Heart right ventricle (tissue), 16 donors: ENCODE data around the gene FOXJ3. TPM values are rescaled to one million over a fixed set of nuclear protein-coding genes. Genes with fewer than 3 reads are reported as not detected.

Source experiments
- ATAC-seq, 8 donors: fragments of 200-7000 bp; cut with Tn5 transposase; one replicate each; pipeline ENCODE4 v1.9.1; 2020; ENCODE audit warnings: mild to moderate bottlenecking in 8 of 8, moderate library complexity in 8 of 8, moderate number of reproducible peaks in 1 of 8
- DNase-seq, 2 donors: peaks; one replicate each; pipeline ENCODE4 v3.0.0-alpha.2; 2020
- H3K27ac ChIP-seq, 10 donors: fragments of 200-600 bp; sonication (generic) in 2 of 10; one replicate each; pipeline versions ENCODE4 v1.5.0 to v1.8.0; 2020 to 2022; ENCODE audit warnings: mild to moderate bottlenecking in 3 of 10
- H3K27me3 ChIP-seq, 7 donors: fragments of 200-600 bp; one replicate each; pipeline ENCODE4 v1.8.0; 2021 to 2022; ENCODE audit warnings: mild to moderate bottlenecking in 2 of 7
- H3K36me3 ChIP-seq, 9 donors: fragments of 200-600 bp; sonication (generic) in 1 of 9; one replicate each; pipeline versions ENCODE4 v1.5.0 to v1.8.0; 2020 to 2022; ENCODE audit warnings: mild to moderate bottlenecking in 2 of 9
- H3K4me1 ChIP-seq, 9 donors: fragments of 200-600 bp; sonication (generic) in 1 of 9; one replicate each; pipeline versions ENCODE4 v1.5.0 to v1.8.0; 2020 to 2022; ENCODE audit warnings: mild to moderate bottlenecking in 4 of 9
- H3K4me3 ChIP-seq, 10 donors: fragments of 200-600 bp; sonication (generic) in 2 of 10; one replicate each; pipeline versions ENCODE4 v1.5.0 to v1.8.0; 2020 to 2022; ENCODE audit warnings: mild to moderate bottlenecking in 7 of 10, moderate library complexity in 2 of 10
- H3K9me3 ChIP-seq, 11 donors: fragments of 200-600 bp in 10 of 11; sonication (generic) in 2 of 11; one replicate each; pipeline versions ENCODE4 v1.5.0 to v1.8.0; 2013 to 2022; ENCODE audit warnings: mild to moderate bottlenecking in 2 of 11, control low read depth in 1 of 11, moderate library complexity in 1 of 11
- CTCF ChIP-seq, 9 donors: fragments of 200-600 bp; sonication (generic) in 2 of 9; IDR thresholded peaks; one replicate each; pipeline versions ENCODE4 v1.5.0 to v1.8.0; 2021 to 2022; ENCODE audit warnings: antibody characterized with exemption in 9 of 9, mild to moderate bottlenecking in 5 of 9, moderate library complexity in 1 of 9
- WGBS, 2 donors: extraction: QIAGEN DNeasy Blood & Tissue Kit; methylation state at CpG; one replicate each; pipeline ENCODE4 v1.1.7; 2013; ENCODE audit warnings: inconsistent platforms in 1 of 2; 5-methylcytosine and 5-hydroxymethylcytosine counted together
- intact Hi-C, 10 donors: fragments of 100-400 bp; cut with DNase I; formaldehyde crosslinking; loops; one replicate each; pipeline versions ENCODE4 v1.11.1 to v1.14.2; 2022
- polyA plus RNA-seq, 2 donors: library from polyadenylated mRNA; stranded (reverse); fragments of 200-250 nt; gene quantifications; one replicate each; pipeline ENCODE4 v1.2.3, GENCODE V29; 2013
- total RNA-seq, 10 donors: library from RNA; stranded (reverse); fragmentation: NEBNext Ultra II Directional in 3 of 10; extraction: Animal tissue kit (Norgen Biotek cat#: 25700) in 3 of 10; gene quantifications; one replicate each; pipeline versions ENCODE4 v1.2.1 to v1.2.4, GENCODE V29; 2021 to 2023
- donor health status: Arrhythmogenic right ventricular cardiomyopathy.
- donor health status: ischemic (EF 13 %, LVEDD 7.1; RV severe dilation, severe dysfunction).
- donor health status: healthy with polysubstance abuse.
- donor health status: DM: no; HTN: yes; CAD: no.
- donor health status: DM: no; HTN: no; CAD: no.
- donor health status: ischemic (EF 25% LVEDD 6.9; RV normal size, moderate dysfunction).
- donor health status: ischemic (EF 25% LVEDD 5.7; RV mildly dilated, moderate dysfunction).
- donor health status: healthy.
- donor health status: DM: yes; HTN: yes; CAD: no.
- donor health status: Ischemic cardiomyopathy.
- donor health status: ischemic (EF 35%, LVEDD 5.7; RV mildly dilated, moderate dysfunction).
- donor health status: nonischemic (EF 11% LVEDD 7.7; RV severe dilation, severe dysfunction).
- donor health status: DM: yes; HTN: yes; CAD: no.
- donor health status: PGD.
- donor health status: ischemic (EF 29% LVEDD 5.4; RV normal size, mild dysfunction).
- donor health status: nonischemic (EF 23%, LVEDD 6.1; RV moderate dilation, normal function).

The FOXJ3 gene
- total and polyA plus RNA-seq, 12 donors, result 9.6 to 50.0 (median 40.7) TPM

DNA sequence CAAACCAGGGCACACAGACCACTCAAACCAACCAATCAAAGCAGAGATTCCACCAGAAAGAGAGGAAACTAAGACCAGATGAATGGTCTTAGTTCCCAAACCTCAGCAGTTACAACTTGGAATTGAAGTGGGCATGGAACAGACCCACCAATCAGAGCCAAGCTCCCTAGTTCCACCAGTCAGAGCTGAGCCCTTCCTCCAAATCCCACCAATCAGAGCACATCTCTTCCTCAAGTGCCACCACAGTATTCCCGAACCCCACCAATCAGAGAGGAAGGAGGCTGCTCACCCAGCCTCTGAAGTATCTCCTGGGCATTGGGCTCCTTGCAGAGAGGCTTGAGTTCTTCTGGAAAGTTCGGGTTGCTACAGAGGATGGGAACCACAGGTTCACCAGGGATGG, 171.9 kb downstream of the FOXJ3 start:
- no peak for ATAC-seq
- no peaks in the 10 kb centered on the region for H3K27me3 ChIP-seq
- intact Hi-C loops, result no loop called here
- TF ChIP-seq CTCF (IDR thresholded peaks at IDR 0.05), result no peak
- no peak overlapping the region for H3K27ac ChIP-seq
- DNase-seq, result no peak
- H3K4me1 ChIP-seq, result peaks cover 6 to 26% (median 18%) of the 10 kb centered on the region in 9 donors
- WGBS, 2 donors, result 88 to 91% methylated on average over 2 of the region's 2 CpGs
- peaks cover 0 to 18% (median 7%) of the 10 kb centered on the region in 11 donors for H3K9me3 ChIP-seq
- no peak overlapping the region for H3K4me3 ChIP-seq
- no peaks in the 10 kb centered on the region for H3K36me3 ChIP-seq

- H3K4me1 ChIP-seq, result peaks cover 6 to 23% (median 18%) of the 10 kb centered on the region in 9 donors
- 86 to 88% methylated on average over 5 of the region's 5 CpGs for WGBS, 2 donors
- H3K27ac ChIP-seq, result no peak overlapping the region
- DNase-seq (no peak), ATAC-seq (no peak)
- intact Hi-C loops, result no loop called here
- H3K36me3 ChIP-seq, result no peaks in the 10 kb centered on the region
- H3K9me3 ChIP-seq, result peaks cover 0 to 18% (median 7%) of the 10 kb centered on the region in 11 donors
- no peak overlapping the region for H3K4me3 ChIP-seq
- no peak for TF ChIP-seq CTCF (IDR thresholded peaks at IDR 0.05)
- no peaks in the 10 kb centered on the region for H3K27me3 ChIP-seq
These were observed 172.9 kb downstream of the FOXJ3 start for GRCh38 chr1:42162181-42162580.

- no peak overlapping the region for H3K27ac ChIP-seq
- H3K4me3 ChIP-seq, result no peak overlapping the region
- 70 to 76% methylated on average over 2 of the region's 2 CpGs for WGBS, 2 donors
- peaks cover 0 to 18% (median 7%) of the 10 kb centered on the region in 11 donors for H3K9me3 ChIP-seq
- intact Hi-C loops, result loop anchor here in 2 of 10 donors (10.0 kb wide), 2 partner anchors 587 to 597 kb away; partner anchors contain the start of gene CLDN19 (in 1 of the 2)
- no peak for TF ChIP-seq CTCF (IDR thresholded peaks at IDR 0.05)
- H3K27me3 ChIP-seq, result no peaks in the 10 kb centered on the region
- H3K36me3 ChIP-seq, result no peaks in the 10 kb centered on the region
- DNase-seq, result no peak
- no peak for ATAC-seq
- no peaks in the 10 kb centered on the region for H3K4me1 ChIP-seq
These were observed 176.8 kb downstream of the FOXJ3 start for GRCh38 chr1:42158189-42158588.

GRCh38 chr1:42157667-42158066, 177.4 kb downstream of the FOXJ3 start:
- intact Hi-C loops, result loop anchor here in 2 of 10 donors (10.0 kb wide), 2 partner anchors 587 to 597 kb away; partner anchors contain the start of gene CLDN19 (in 1 of the 2)
- ATAC-seq, result no peak

More at GRCh38 chr1:42157667-42158066, 177.4 kb downstream of the FOXJ3 start:
- Histone ChIP-seq H3K27ac (no peak overlapping the region), H3K4me3 (no peak overlapping the region), H3K4me1 (peaks cover 0 to under 1% (median 0%) of the 10 kb centered on the region in 9 donors), H3K9me3 (peaks cover 0 to 18% (median 7%) of the 10 kb centered on the region in 11 donors), H3K27me3 (no peaks in the 10 kb centered on the region), H3K36me3 (no peaks in the 10 kb centered on the region)
- DNase-seq, result no peak
- 62 to 66% methylated on average over 7 of the region's 7 CpGs for WGBS, 2 donors
- no peak for TF ChIP-seq CTCF (IDR thresholded peaks at IDR 0.05)
